ENCODE measurements around the gene NEK11. TPM values are rescaled to one million over a fixed set of nuclear protein-coding genes. Genes with fewer than 3 reads are reported as not detected.

Gene NEK11
- total RNA-seq, 1 donor from 2014 or later = 7.1 TPM

GRCh38 chr3:131067983-131068382, 41.3 kb downstream of the NEK11 start:
- Histone ChIP-seq H3K27ac (ENCODE audit: low read depth, low read length) (no peak overlapping the region), H3K4me1 (ENCODE audit: insufficient read depth, low read length) (peaks cover 3% of the 10 kb centered on the region), H3K9ac (ENCODE audit: low read length) (no peak overlapping the region), H2AFZ (ENCODE audit: low read depth, low read length) (no peak overlapping the region), H4K20me1 (ENCODE audit: insufficient read depth, low read length) (no peaks in the 10 kb centered on the region), H3K36me3 (ENCODE audit: insufficient read depth, low read length) (no peaks in the 10 kb centered on the region), H3K27me3 (ENCODE audit: insufficient read depth, low read length) (no peaks in the 10 kb centered on the region), H3K4me3 (ENCODE audit: insufficient read depth, low read depth, low read length) (no peak overlapping the region), H3K79me2 (ENCODE audit: insufficient read depth, low read length) (no peaks in the 10 kb centered on the region), H3K9me3 (ENCODE audit: insufficient read depth, low read depth, low read length) (no peaks in the 10 kb centered on the region), H3K4me2 (ENCODE audit: low read length) (no peak overlapping the region)
- no peak overlapping the region for H3K4me3 Mint-ChIP-seq (ENCODE audit: unreplicated experiment)
- H3K27ac Mint-ChIP-seq (ENCODE audit: unreplicated experiment) = no peak overlapping the region
- H3K36me3 Mint-ChIP-seq (ENCODE audit: low read depth, unreplicated experiment) = no peaks in the 10 kb centered on the region
- H3K4me1 Mint-ChIP-seq (ENCODE audit: low read depth, unreplicated experiment) = peaks cover 7% of the 10 kb centered on the region
- H3K9me3 Mint-ChIP-seq (ENCODE audit: unreplicated experiment) = peaks cover 2% of the 10 kb centered on the region
- FAIRE-seq = no peak
- no peaks in the 10 kb centered on the region for H3K27me3 Mint-ChIP-seq (ENCODE audit: low read depth, unreplicated experiment)
- DNase-seq (ENCODE audit: low read depth) = no peak
- TF ChIP-seq EZH2 (IDR thresholded peaks at IDR 0.05; ENCODE audit: insufficient read depth, low read length) (no peak), CTCF (IDR thresholded peaks at IDR 0.05; ENCODE audit: insufficient read depth, low read depth, low read length) (no peak)

GRCh38 chr3:131072099-131072559, 45.5 kb downstream of the NEK11 start:
- Mint-ChIP-seq H3K36me3 (ENCODE audit: low read depth, unreplicated experiment) (no peaks in the 10 kb centered on the region), H3K9me3 (ENCODE audit: unreplicated experiment) (no peaks in the 10 kb centered on the region), H3K4me1 (ENCODE audit: low read depth, unreplicated experiment) (peaks cover 10% of the 10 kb centered on the region), H3K27me3 (ENCODE audit: low read depth, unreplicated experiment) (no peaks in the 10 kb centered on the region), H3K27ac (ENCODE audit: unreplicated experiment) (peak overlapping the region; percentile 34), H3K4me3 (ENCODE audit: unreplicated experiment) (no peak overlapping the region)
- Histone ChIP-seq H3K4me2 (ENCODE audit: low read length) (no peak overlapping the region), H3K79me2 (ENCODE audit: insufficient read depth, low read length) (no peaks in the 10 kb centered on the region), H3K27me3 (ENCODE audit: insufficient read depth, low read length) (no peaks in the 10 kb centered on the region), H4K20me1 (ENCODE audit: insufficient read depth, low read length) (no peaks in the 10 kb centered on the region), H3K9me3 (ENCODE audit: insufficient read depth, low read depth, low read length) (no peaks in the 10 kb centered on the region), H3K4me3 (ENCODE audit: insufficient read depth, low read depth, low read length) (no peak overlapping the region), H3K4me1 (ENCODE audit: insufficient read depth, low read length) (peaks cover 3% of the 10 kb centered on the region), H3K27ac (ENCODE audit: low read depth, low read length) (no peak overlapping the region), H3K36me3 (ENCODE audit: insufficient read depth, low read length) (no peaks in the 10 kb centered on the region), H2AFZ (ENCODE audit: low read depth, low read length) (no peak overlapping the region), H3K9ac (ENCODE audit: low read length) (no peak overlapping the region)
- no peak for TF ChIP-seq CTCF (IDR thresholded peaks at IDR 0.05; ENCODE audit: insufficient read depth, low read depth, low read length)
- no peak for TF ChIP-seq EZH2 (IDR thresholded peaks at IDR 0.05; ENCODE audit: insufficient read depth, low read length)
- DNase-seq (ENCODE audit: low read depth) (peak; percentile 4), FAIRE-seq (no peak)

GRCh38 chr3:131072845-131073244, 46.2 kb downstream of the NEK11 start:
- no peaks in the 10 kb centered on the region for H4K20me1 ChIP-seq (ENCODE audit: insufficient read depth, low read length)
- no peak overlapping the region for H3K27ac ChIP-seq (ENCODE audit: low read depth, low read length)
- Mint-ChIP-seq H3K27ac (ENCODE audit: unreplicated experiment) (no peak overlapping the region), H3K36me3 (ENCODE audit: low read depth, unreplicated experiment) (no peaks in the 10 kb centered on the region), H3K4me3 (ENCODE audit: unreplicated experiment) (no peak overlapping the region), H3K27me3 (ENCODE audit: low read depth, unreplicated experiment) (no peaks in the 10 kb centered on the region), H3K9me3 (ENCODE audit: unreplicated experiment) (no peaks in the 10 kb centered on the region), H3K4me1 (ENCODE audit: low read depth, unreplicated experiment) (peaks cover 10% of the 10 kb centered on the region)
- H3K36me3 ChIP-seq (ENCODE audit: insufficient read depth, low read length) = no peaks in the 10 kb centered on the region
- no peak overlapping the region for H3K9ac ChIP-seq (ENCODE audit: low read length)
- H3K4me2 ChIP-seq (ENCODE audit: low read length) = no peak overlapping the region
- DNase-seq (ENCODE audit: low read depth) (peak; percentile 11), FAIRE-seq (no peak)
- H3K79me2 ChIP-seq (ENCODE audit: insufficient read depth, low read length) = no peaks in the 10 kb centered on the region
- H3K27me3 ChIP-seq (ENCODE audit: insufficient read depth, low read length) = no peaks in the 10 kb centered on the region
- H2AFZ ChIP-seq (ENCODE audit: low read depth, low read length) = no peak overlapping the region
- TF ChIP-seq CTCF (IDR thresholded peaks at IDR 0.05; ENCODE audit: insufficient read depth, low read depth, low read length) (no peak), EZH2 (IDR thresholded peaks at IDR 0.05; ENCODE audit: insufficient read depth, low read length) (no peak)
- H3K4me1 ChIP-seq (ENCODE audit: insufficient read depth, low read length) = peaks cover 3% of the 10 kb centered on the region
- no peak overlapping the region for H3K4me3 ChIP-seq (ENCODE audit: insufficient read depth, low read depth, low read length)
- H3K9me3 ChIP-seq (ENCODE audit: insufficient read depth, low read depth, low read length) = no peaks in the 10 kb centered on the region
